Keratinocyte (primary cell): ENCODE data around the gene PECR.
"Not testable (repeated sequence)": the region's sequence is repeated elsewhere in the genome, so short reads cannot be mapped to it uniquely, and the experiment has no call there.

Experiments used
- CTCF ChIP-seq, 3 experiments: IDR thresholded peaks in 1 of 3; conservative IDR thresholded peaks in 1 of 3; optimal IDR thresholded peaks in 1 of 3; 2 replicates in 2 of 3; 3 replicates in 1 of 3; pipeline versions ENCODE3 to v1.5.1; 2011; ENCODE audit warnings: low read length in 3 of 3, mild to moderate bottlenecking in 3 of 3, moderate library complexity in 2 of 3, control low read depth in 1 of 3, inconsistent platforms in 1 of 3; ENCODE audit not compliant: insufficient read depth in 2 of 3; ENCODE audit errors: extremely low read depth in 1 of 3
- EZH2 ChIP-seq: IDR thresholded peaks from one replicate; pipeline ENCODE4 v1.6.1; 2012; ENCODE audit warnings: inconsistent platforms, mild to moderate bottlenecking, low read length, moderate library complexity

GRCh38 chr2:216009215-216009614 lies 72.4 kb downstream of the PECR start:
- not testable (repeated sequence) for TF ChIP-seq CTCF (optimal IDR thresholded peaks at IDR 0.05 in 1 of 3, IDR thresholded peaks at IDR 0.05 in 1 of 3, conservative IDR thresholded peaks at IDR 0.05 in 1 of 3; ENCODE audit: extremely low read depth in 1 of 3, insufficient read depth in 2 of 3, low read length in 3 of 3); EZH2
